HEK293 (cell line): ENCODE data around the gene CRY1.
A peak's percentile ranks its signal among the peaks of the same experiment; 100 is the strongest.

ENCODE experiments used
- CTCF ChIA-PET: fragments of 350-600 bp; formaldehyde crosslinking; extraction: SDS; loops from one replicate; lab custom pipeline; 2021; ENCODE audit warnings: antibody characterized with exemption; lab: Yijun Ruan, JAX
- POLR2A ChIA-PET: fragments of 300-600 bp; formaldehyde crosslinking; extraction: SDS; loops from one replicate; lab custom pipeline; 2020; ENCODE audit warnings: antibody characterized with exemption, inconsistent platforms; lab: Yijun Ruan, JAX
- H3K27ac ChIP-seq: fragments of 200-500 bp; sonication (Bioruptor generic); 2 replicates; pipeline ENCODE4 v1.5.1; 2014; ENCODE audit warnings: low read depth, low read length, control low read depth, inconsistent platforms; ENCODE audit errors: extremely low read depth
- H3K36me3 ChIP-seq, 2 experiments: fragments of 200-500 bp in 1 of 2; sonication (Bioruptor generic) in 1 of 2; 1 replicate in 1 of 2; 2 replicates in 1 of 2; pipeline ENCODE4 v1.5.1; 2014 to 2017; ENCODE audit warnings: inconsistent platforms in 2 of 2, low read length in 2 of 2; ENCODE audit not compliant: control insufficient read depth in 2 of 2, insufficient read depth in 1 of 2
- H3K4me1 ChIP-seq: fragments of 200-500 bp; sonication (Bioruptor generic); 2 replicates; pipeline ENCODE4 v1.5.1; 2014; ENCODE audit warnings: mild to moderate bottlenecking, low read length, inconsistent platforms; ENCODE audit not compliant: control insufficient read depth, insufficient read depth
- H3K4me3 ChIP-seq: 2 replicates; pipeline ENCODE4 v1.5.1; 2011; ENCODE audit warnings: low read depth, mild to moderate bottlenecking, control low read depth, low read length, moderate library complexity
- H3K9me3 ChIP-seq: fragments of 200-500 bp; sonication (Bioruptor generic); 2 replicates; pipeline ENCODE4 v1.5.1; 2014; ENCODE audit warnings: low read depth, low read length, inconsistent platforms; ENCODE audit not compliant: control insufficient read depth, insufficient read depth
- ATF2 ChIP-seq: fragments of 450-650 bp; formaldehyde crosslinking; IDR thresholded peaks from 2 replicates; pipeline ENCODE4 v1.5.1; 2016; ENCODE audit warnings: missing biosample characterization, missing genetic modification characterization, low read depth
- ELK4 ChIP-seq: IDR thresholded peaks from 2 replicates; pipeline ENCODE4 v1.6.1; 2011; ENCODE audit warnings: mild to moderate bottlenecking, low read depth, low read length, borderline replicate concordance
- IKZF3 ChIP-seq: fragments of 450-650 bp; IDR thresholded peaks from 2 replicates; pipeline ENCODE4 v1.5.0; 2018; ENCODE audit warnings: missing biosample characterization, mild to moderate bottlenecking, missing genetic modification characterization, moderate library complexity
- REPIN1 ChIP-seq: fragments of 450-650 bp; formaldehyde crosslinking; IDR thresholded peaks from 2 replicates; pipeline ENCODE4 v1.5.1; 2017; ENCODE audit warnings: missing biosample characterization, missing genetic modification characterization, low read depth
- ZBTB10 ChIP-seq: fragments of 450-650 bp; formaldehyde crosslinking; IDR thresholded peaks from 2 replicates; pipeline ENCODE4 v1.5.1; 2016; ENCODE audit warnings: missing biosample characterization, missing genetic modification characterization
- ZBTB6 ChIP-seq: fragments of 450-650 bp; formaldehyde crosslinking; IDR thresholded peaks from 2 replicates; pipeline ENCODE4 v1.5.1; 2017; ENCODE audit warnings: missing biosample characterization, missing genetic modification characterization
- ZFP69B ChIP-seq: fragments of 450-650 bp; formaldehyde crosslinking; IDR thresholded peaks from 2 replicates; pipeline ENCODE4 v1.5.1; 2016; ENCODE audit warnings: missing biosample characterization, missing genetic modification characterization
- ZNF112 ChIP-seq: fragments of 450-650 bp; formaldehyde crosslinking; IDR thresholded peaks from 2 replicates; pipeline ENCODE4 v1.5.0; 2017; ENCODE audit warnings: missing biosample characterization, missing genetic modification characterization
- ZNF211 ChIP-seq: fragments of 450-650 bp; formaldehyde crosslinking; IDR thresholded peaks from 2 replicates; pipeline ENCODE4 v1.5.1; 2016; ENCODE audit warnings: low read depth, missing biosample characterization, missing genetic modification characterization
- ZNF26 ChIP-seq: fragments of 450-650 bp; formaldehyde crosslinking; IDR thresholded peaks from 2 replicates; pipeline ENCODE4 v1.5.1; 2016; ENCODE audit warnings: missing biosample characterization, missing genetic modification characterization
- ZNF311 ChIP-seq: fragments of 450-650 bp; formaldehyde crosslinking; IDR thresholded peaks from 2 replicates; pipeline ENCODE4 v1.5.1; 2017; ENCODE audit warnings: missing biosample characterization, missing genetic modification characterization, borderline replicate concordance
- ZNF324 ChIP-seq: fragments of 450-650 bp; formaldehyde crosslinking; IDR thresholded peaks from 2 replicates; pipeline ENCODE4 v1.5.1; 2016; ENCODE audit warnings: missing biosample characterization, missing genetic modification characterization
- ZNF596 ChIP-seq: fragments of 450-650 bp; IDR thresholded peaks from 2 replicates; pipeline ENCODE4 v1.5.0; 2018; ENCODE audit warnings: missing biosample characterization, mild to moderate bottlenecking, missing genetic modification characterization, moderate library complexity
- ZNF621 ChIP-seq: fragments of 450-650 bp; formaldehyde crosslinking; IDR thresholded peaks from 2 replicates; pipeline ENCODE4 v1.5.1; 2017; ENCODE audit warnings: missing biosample characterization, missing genetic modification characterization
- ZNF624 ChIP-seq: fragments of 450-650 bp; formaldehyde crosslinking; IDR thresholded peaks from 2 replicates; pipeline ENCODE4 v1.5.1; 2017; ENCODE audit warnings: missing biosample characterization, missing genetic modification characterization
- ZNF664 ChIP-seq: fragments of 450-650 bp; formaldehyde crosslinking; IDR thresholded peaks from 2 replicates; pipeline ENCODE4 v1.5.1; 2016; ENCODE audit warnings: missing biosample characterization, missing genetic modification characterization
- ZNF785 ChIP-seq: fragments of 450-650 bp; formaldehyde crosslinking; IDR thresholded peaks from 2 replicates; pipeline ENCODE4 v1.5.1; 2016; ENCODE audit warnings: missing biosample characterization, missing genetic modification characterization
- ZSCAN23 ChIP-seq: fragments of 450-650 bp; formaldehyde crosslinking; IDR thresholded peaks from 2 replicates; pipeline ENCODE4 v1.5.1; 2016; ENCODE audit warnings: missing biosample characterization, missing genetic modification characterization
- ZXDB ChIP-seq: fragments of 450-650 bp; formaldehyde crosslinking; IDR thresholded peaks from 2 replicates; pipeline ENCODE4 v1.5.1; 2016; ENCODE audit warnings: missing biosample characterization, missing genetic modification characterization
- TF ChIP-seq, protein P1 (sequence below): fragments of 450-650 bp; formaldehyde crosslinking; IDR thresholded peaks from 2 replicates; pipeline ENCODE4 v1.5.1; 2016; ENCODE audit warnings: missing biosample characterization, missing genetic modification characterization
- TF ChIP-seq, protein P2 (sequence below): fragments of 450-650 bp; formaldehyde crosslinking; IDR thresholded peaks from 2 replicates; pipeline ENCODE4 v1.5.1; 2016; ENCODE audit warnings: missing biosample characterization, missing genetic modification characterization
- TF ChIP-seq, protein P3 (sequence below): fragments of 450-650 bp; IDR thresholded peaks from 2 replicates; pipeline ENCODE4 v1.5.1; 2018; ENCODE audit warnings: missing biosample characterization, missing genetic modification characterization

The CRY1 gene

GRCh38 chr12:106986135-106986534, 107.2 kb downstream of the CRY1 start:
- peak overlapping the region; percentile 89 for H3K4me3 ChIP-seq
- ChIA-PET CTCF (interaction anchor here (1.1 to 1.6 kb wide), 2 partner anchors 8 to 106 kb away, joined by 5 read pairs; no protein-coding TSS in a partner anchor), POLR2A (interaction anchor here (0.6 to 2.0 kb wide), 8 partner anchors 9 to 629 kb away, joined by 3 to 34 read pairs (median 4); partner anchors contain the start of gene TMEM263)
- TF ChIP-seq ZNF596 (tag by site-specific recombination) (no peak), ZNF311 (tag by site-specific recombination) (no peak), ZNF112 (tag by site-specific recombination) (no peak), ZSCAN23 (tag by site-specific recombination) (no peak), REPIN1 (tag by site-specific recombination) (no peak), ZNF621 (tag by site-specific recombination) (no peak), ZBTB6 (tag by site-specific recombination) (no peak), ELK4 (no peak), ZNF664 (tag by site-specific recombination) (no peak), ZXDB (tag by site-specific recombination) (no peak), ZNF26 (tag by site-specific recombination) (no peak), IKZF3 (tag by site-specific recombination) (no peak), ZNF324 (tag by site-specific recombination) (no peak)
- TF ChIP-seq, protein P1, sequence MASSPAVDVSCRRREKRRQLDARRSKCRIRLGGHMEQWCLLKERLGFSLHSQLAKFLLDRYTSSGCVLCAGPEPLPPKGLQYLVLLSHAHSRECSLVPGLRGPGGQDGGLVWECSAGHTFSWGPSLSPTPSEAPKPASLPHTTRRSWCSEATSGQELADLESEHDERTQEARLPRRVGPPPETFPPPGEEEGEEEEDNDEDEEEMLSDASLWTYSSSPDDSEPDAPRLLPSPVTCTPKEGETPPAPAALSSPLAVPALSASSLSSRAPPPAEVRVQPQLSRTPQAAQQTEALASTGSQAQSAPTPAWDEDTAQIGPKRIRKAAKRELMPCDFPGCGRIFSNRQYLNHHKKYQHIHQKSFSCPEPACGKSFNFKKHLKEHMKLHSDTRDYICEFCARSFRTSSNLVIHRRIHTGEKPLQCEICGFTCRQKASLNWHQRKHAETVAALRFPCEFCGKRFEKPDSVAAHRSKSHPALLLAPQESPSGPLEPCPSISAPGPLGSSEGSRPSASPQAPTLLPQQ (tag by site-specific recombination), result no peak
- TF ChIP-seq, protein P2, sequence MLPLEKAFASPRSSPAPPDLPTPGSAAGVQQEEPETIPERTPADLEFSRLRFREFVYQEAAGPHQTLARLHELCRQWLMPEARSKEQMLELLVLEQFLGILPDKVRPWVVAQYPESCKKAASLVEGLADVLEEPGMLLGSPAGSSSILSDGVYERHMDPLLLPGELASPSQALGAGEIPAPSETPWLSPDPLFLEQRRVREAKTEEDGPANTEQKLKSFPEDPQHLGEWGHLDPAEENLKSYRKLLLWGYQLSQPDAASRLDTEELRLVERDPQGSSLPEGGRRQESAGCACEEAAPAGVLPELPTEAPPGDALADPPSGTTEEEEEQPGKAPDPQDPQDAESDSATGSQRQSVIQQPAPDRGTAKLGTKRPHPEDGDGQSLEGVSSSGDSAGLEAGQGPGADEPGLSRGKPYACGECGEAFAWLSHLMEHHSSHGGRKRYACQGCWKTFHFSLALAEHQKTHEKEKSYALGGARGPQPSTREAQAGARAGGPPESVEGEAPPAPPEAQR (tag by site-specific recombination), result no peak
- TF ChIP-seq, protein P3, sequence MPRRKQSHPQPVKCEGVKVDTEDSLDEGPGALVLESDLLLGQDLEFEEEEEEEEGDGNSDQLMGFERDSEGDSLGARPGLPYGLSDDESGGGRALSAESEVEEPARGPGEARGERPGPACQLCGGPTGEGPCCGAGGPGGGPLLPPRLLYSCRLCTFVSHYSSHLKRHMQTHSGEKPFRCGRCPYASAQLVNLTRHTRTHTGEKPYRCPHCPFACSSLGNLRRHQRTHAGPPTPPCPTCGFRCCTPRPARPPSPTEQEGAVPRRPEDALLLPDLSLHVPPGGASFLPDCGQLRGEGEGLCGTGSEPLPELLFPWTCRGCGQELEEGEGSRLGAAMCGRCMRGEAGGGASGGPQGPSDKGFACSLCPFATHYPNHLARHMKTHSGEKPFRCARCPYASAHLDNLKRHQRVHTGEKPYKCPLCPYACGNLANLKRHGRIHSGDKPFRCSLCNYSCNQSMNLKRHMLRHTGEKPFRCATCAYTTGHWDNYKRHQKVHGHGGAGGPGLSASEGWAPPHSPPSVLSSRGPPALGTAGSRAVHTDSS, result no peak
- no peak overlapping the region for H3K27ac ChIP-seq
- no peaks in the 10 kb centered on the region for H3K9me3 ChIP-seq
- H3K36me3 ChIP-seq, result peaks cover 11 to 34% of the 10 kb centered on the region in 2 experiments
- no peaks in the 10 kb centered on the region for H3K4me1 ChIP-seq

GRCh38 chr12:106985479-106985878, 107.9 kb downstream of the CRY1 start:
- no peak overlapping the region for H3K27ac ChIP-seq
- POLR2A ChIA-PET, result no interaction called here
- no peak overlapping the region for H3K4me3 ChIP-seq
- CTCF ChIA-PET, result interaction anchor here (1.2 kb wide), 1 partner anchor 9 kb away, joined by 3 read pairs; no protein-coding TSS in a partner anchor
- no peaks in the 10 kb centered on the region for H3K9me3 ChIP-seq
- H3K36me3 ChIP-seq, result peaks cover 11 to 34% of the 10 kb centered on the region in 2 experiments
- H3K4me1 ChIP-seq, result no peaks in the 10 kb centered on the region
- TF ChIP-seq ZBTB10 (tag by site-specific recombination) (no peak), ZNF624 (no peak), ATF2 (tag by site-specific recombination) (no peak), ZFP69B (tag by site-specific recombination) (no peak), ZNF785 (tag by site-specific recombination) (no peak), ZNF211 (tag by site-specific recombination) (no peak), ZNF621 (tag by site-specific recombination) (no peak)
